ENCODE measurements around the gene FOLR3. TPM values are rescaled to one million over a fixed set of nuclear protein-coding genes. Genes with fewer than 3 reads are reported as not detected.

The FOLR3 gene
- total RNA-seq, 2 experiments from 2014 or later, result not detected

GRCh38 chr11:72173291-72173690, 37.8 kb downstream of the FOLR3 start:
- TF ChIP-seq CTCF (IDR thresholded peaks at IDR 0.05), result no peak
- CTCF ChIA-PET, result no interaction called here
- intact Hi-C loops (cut with micrococcal nuclease), result no loop called here
- Mint-ChIP-seq H3K4me3 (no peak overlapping the region), H3K27ac (no peak overlapping the region), H3K9me3 (no peaks in the 10 kb centered on the region), H3K4me1 (ENCODE audit: low read depth) (no peaks in the 10 kb centered on the region), H3K36me3 (ENCODE audit: low read depth) (no peaks in the 10 kb centered on the region), H3K27me3 (peaks cover 3% of the 10 kb centered on the region)
- DNase-seq (no peak), ATAC-seq (no peak)
- POLR2A ChIA-PET, result no interaction called here

GRCh38 chr11:72174302-72175070, 39.0 kb downstream of the FOLR3 start:
- TF ChIP-seq CTCF (IDR thresholded peaks at IDR 0.05), result no peak
- DNase-seq (no peak), ATAC-seq (no peak)
- Mint-ChIP-seq H3K4me1 (ENCODE audit: low read depth) (no peaks in the 10 kb centered on the region), H3K27me3 (peaks cover 3% of the 10 kb centered on the region), H3K27ac (no peak overlapping the region), H3K9me3 (no peaks in the 10 kb centered on the region), H3K36me3 (ENCODE audit: low read depth) (no peaks in the 10 kb centered on the region), H3K4me3 (no peak overlapping the region)
- CTCF ChIA-PET, result interaction anchor here (1.0 kb wide), 1 partner anchor 9 kb away, joined by 3 read pairs; no protein-coding TSS in a partner anchor
- intact Hi-C loops (cut with micrococcal nuclease), result no loop called here
- POLR2A ChIA-PET, result no interaction called here

GRCh38 chr11:72177656-72178055, 42.1 kb downstream of the FOLR3 start:
- no peaks in the 10 kb centered on the region for H3K36me3 Mint-ChIP-seq (ENCODE audit: low read depth)
- CTCF ChIA-PET, result interaction anchor here (0.8 kb wide), 1 partner anchor 11 kb away, joined by 3 read pairs; no protein-coding TSS in a partner anchor
- ATAC-seq (no peak), DNase-seq (no peak)
- TF ChIP-seq CTCF (IDR thresholded peaks at IDR 0.05), result no peak
- H3K4me3 Mint-ChIP-seq, result no peak overlapping the region
- no peak overlapping the region for H3K27ac Mint-ChIP-seq
- POLR2A ChIA-PET, result no interaction called here
- peaks cover 3% of the 10 kb centered on the region for H3K4me1 Mint-ChIP-seq (ENCODE audit: low read depth)
- H3K27me3 Mint-ChIP-seq, result peaks cover 4% of the 10 kb centered on the region
- intact Hi-C loops (cut with micrococcal nuclease), result no loop called here
- H3K9me3 Mint-ChIP-seq, result no peaks in the 10 kb centered on the region

- Mint-ChIP-seq H3K9me3 (no peaks in the 10 kb centered on the region), H3K4me3 (no peak overlapping the region), H3K4me1 (ENCODE audit: low read depth) (peaks cover 5% of the 10 kb centered on the region), H3K27ac (no peak overlapping the region), H3K36me3 (ENCODE audit: low read depth) (no peaks in the 10 kb centered on the region), H3K27me3 (peaks cover 5% of the 10 kb centered on the region)
- CTCF ChIA-PET, result interaction anchor here (1.2 to 1.8 kb wide), 2 partner anchors 59 to 154 kb away, joined by 3 to 6 read pairs; no protein-coding TSS in a partner anchor
- TF ChIP-seq CTCF (IDR thresholded peaks at IDR 0.05), result no peak
- ATAC-seq (no peak), DNase-seq (no peak)
- intact Hi-C loops (cut with micrococcal nuclease), result no loop called here
- POLR2A ChIA-PET, result no interaction called here
Measured at GRCh38 chr11:72179049-72179803, 43.7 kb downstream of the FOLR3 start.
